Bronchial epithelial cell (primary cell): ENCODE data around the gene RAB4A. TPM values are rescaled to one million over a fixed set of nuclear protein-coding genes. Genes with fewer than 3 reads are reported as not detected.

Experiments
- DNase-seq: peaks from one replicate; pipeline ENCODE4 v3.0.0-alpha.2; 2010; ENCODE audit warnings: low read depth
- FAIRE-seq: peaks from 2 replicates; lab custom pipeline; 2011; peaks lifted over from hg19 to GRCh38; lab: Jason Lieb, UNC
- H3K27me3 ChIP-seq: 2 replicates; pipeline ENCODE4 v1.5.1; 2011; ENCODE audit warnings: low read length; ENCODE audit not compliant: control insufficient read depth, insufficient read depth
- H3K36me3 ChIP-seq: 2 replicates; pipeline ENCODE4 v1.5.1; 2011; ENCODE audit warnings: low read length; ENCODE audit not compliant: control insufficient read depth, insufficient read depth
- H3K4me3 ChIP-seq: 2 replicates; pipeline ENCODE4 v1.5.1; 2011; ENCODE audit warnings: mild to moderate bottlenecking, low read depth, low read length, control low read depth
- total RNA-seq: library from RNA; depleted of rRNA; stranded (reverse); fragments of >200 nt; gene quantifications from 2 replicates; pipeline ENCODE4 v1.2.1, GENCODE V29; 2014
- TF ChIP-seq, protein P1 (sequence below): IDR thresholded peaks from 2 replicates; pipeline ENCODE4 v1.5.1; 2011; ENCODE audit warnings: mild to moderate bottlenecking, moderate library complexity, low read length, control low read depth, inconsistent platforms; ENCODE audit not compliant: insufficient read depth, severe bottlenecking

Gene RAB4A
- total RNA-seq, 1 donor from 2014 or later = 39.0 TPM

DNA sequence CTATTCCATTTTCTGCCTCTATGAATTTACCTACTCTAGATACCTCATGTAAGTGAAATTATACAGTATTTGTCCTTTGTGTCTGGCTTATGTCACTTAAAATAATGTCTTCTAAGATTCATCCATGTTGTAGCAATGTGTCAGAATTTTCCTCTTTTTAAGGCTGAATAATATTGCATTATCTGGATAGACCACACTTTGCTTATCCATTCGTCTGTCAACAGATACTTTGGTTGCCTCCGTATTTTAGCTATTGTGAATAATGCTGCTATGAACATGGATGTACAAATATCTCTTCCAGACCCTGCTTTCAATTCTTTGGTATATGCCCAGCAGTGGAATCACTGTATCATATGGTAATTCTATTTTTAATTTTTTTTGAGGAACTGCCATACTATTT lies 82.1 kb downstream of the RAB4A start:
- H3K27me3 ChIP-seq = no peaks in the 10 kb centered on the region
- TF ChIP-seq, protein P1, sequence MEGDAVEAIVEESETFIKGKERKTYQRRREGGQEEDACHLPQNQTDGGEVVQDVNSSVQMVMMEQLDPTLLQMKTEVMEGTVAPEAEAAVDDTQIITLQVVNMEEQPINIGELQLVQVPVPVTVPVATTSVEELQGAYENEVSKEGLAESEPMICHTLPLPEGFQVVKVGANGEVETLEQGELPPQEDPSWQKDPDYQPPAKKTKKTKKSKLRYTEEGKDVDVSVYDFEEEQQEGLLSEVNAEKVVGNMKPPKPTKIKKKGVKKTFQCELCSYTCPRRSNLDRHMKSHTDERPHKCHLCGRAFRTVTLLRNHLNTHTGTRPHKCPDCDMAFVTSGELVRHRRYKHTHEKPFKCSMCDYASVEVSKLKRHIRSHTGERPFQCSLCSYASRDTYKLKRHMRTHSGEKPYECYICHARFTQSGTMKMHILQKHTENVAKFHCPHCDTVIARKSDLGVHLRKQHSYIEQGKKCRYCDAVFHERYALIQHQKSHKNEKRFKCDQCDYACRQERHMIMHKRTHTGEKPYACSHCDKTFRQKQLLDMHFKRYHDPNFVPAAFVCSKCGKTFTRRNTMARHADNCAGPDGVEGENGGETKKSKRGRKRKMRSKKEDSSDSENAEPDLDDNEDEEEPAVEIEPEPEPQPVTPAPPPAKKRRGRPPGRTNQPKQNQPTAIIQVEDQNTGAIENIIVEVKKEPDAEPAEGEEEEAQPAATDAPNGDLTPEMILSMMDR = no peak
- FAIRE-seq (no peak), DNase-seq (no peak)
- no peaks in the 10 kb centered on the region for H3K36me3 ChIP-seq
- no peak overlapping the region for H3K4me3 ChIP-seq

DNA sequence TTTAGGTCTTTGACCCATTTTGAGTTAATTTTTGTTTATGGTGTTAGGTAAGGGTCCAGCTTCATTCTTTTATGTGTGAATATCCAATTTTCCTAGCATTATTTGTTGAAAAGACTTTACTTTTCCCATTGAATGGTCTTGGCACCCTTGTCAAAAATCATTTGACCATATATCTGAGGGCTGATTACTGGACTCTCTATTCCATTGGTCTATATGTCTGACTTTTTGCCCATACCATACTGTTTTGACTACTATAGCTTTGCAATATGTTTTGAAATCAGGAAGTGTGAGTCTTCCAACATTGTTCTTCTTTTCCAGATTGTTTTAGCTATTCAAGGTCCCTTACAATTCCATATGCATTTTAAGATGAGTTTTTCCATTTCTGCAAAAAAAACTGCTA lies 83.3 kb downstream of the RAB4A start:
- Histone ChIP-seq H3K4me3 (no peak overlapping the region), H3K36me3 (no peaks in the 10 kb centered on the region), H3K27me3 (no peaks in the 10 kb centered on the region)
- TF ChIP-seq, protein P1 = no peak
- no peak for DNase-seq
- FAIRE-seq = no peak

Other genes with a start within 250 kb of the RAB4A start
- gene CCSAP, start 71.9 kb downstream of the RAB4A start, total RNA-seq = 7.6 and 10.1 TPM in 2 replicates
- gene ACTA1, start 163.0 kb downstream of the RAB4A start, total RNA-seq = not detected in 2 replicates
- 22.7 and 23.4 TPM in 2 replicates for gene NUP133, start 237.2 kb downstream of the RAB4A start, total RNA-seq